Measurements from ENCODE around the gene NACC2.
A peak's percentile ranks its signal among the peaks of the same experiment; 100 is the strongest.

DNA sequence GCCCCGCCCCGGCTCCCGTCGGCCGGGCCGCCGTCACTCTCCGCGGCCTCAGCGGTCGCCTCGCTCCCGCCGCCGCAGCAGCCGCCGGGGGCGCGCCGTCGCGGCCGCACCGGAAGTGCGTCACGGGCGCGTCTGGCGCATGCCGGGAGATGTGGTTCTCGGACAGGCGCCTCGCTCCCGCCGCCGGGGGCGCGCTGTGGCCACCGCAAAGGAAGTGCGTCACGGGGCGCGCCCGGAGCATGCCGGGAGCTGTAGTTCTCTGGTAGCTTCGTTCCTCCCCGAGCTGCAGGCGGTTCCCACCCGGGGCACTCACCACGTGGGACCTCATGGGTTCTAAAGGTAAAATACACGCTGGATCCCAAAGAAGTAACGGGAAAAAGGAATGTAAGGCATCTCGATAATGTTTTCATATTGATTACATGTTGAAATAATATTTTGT, 133.8 kb downstream of the NACC2 start, which contains the start of gene UBAC1:
- TF ChIP-seq, protein P1, sequence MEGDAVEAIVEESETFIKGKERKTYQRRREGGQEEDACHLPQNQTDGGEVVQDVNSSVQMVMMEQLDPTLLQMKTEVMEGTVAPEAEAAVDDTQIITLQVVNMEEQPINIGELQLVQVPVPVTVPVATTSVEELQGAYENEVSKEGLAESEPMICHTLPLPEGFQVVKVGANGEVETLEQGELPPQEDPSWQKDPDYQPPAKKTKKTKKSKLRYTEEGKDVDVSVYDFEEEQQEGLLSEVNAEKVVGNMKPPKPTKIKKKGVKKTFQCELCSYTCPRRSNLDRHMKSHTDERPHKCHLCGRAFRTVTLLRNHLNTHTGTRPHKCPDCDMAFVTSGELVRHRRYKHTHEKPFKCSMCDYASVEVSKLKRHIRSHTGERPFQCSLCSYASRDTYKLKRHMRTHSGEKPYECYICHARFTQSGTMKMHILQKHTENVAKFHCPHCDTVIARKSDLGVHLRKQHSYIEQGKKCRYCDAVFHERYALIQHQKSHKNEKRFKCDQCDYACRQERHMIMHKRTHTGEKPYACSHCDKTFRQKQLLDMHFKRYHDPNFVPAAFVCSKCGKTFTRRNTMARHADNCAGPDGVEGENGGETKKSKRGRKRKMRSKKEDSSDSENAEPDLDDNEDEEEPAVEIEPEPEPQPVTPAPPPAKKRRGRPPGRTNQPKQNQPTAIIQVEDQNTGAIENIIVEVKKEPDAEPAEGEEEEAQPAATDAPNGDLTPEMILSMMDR (IDR thresholded peaks at IDR 0.05 in 8 of 11, conservative IDR thresholded peaks at IDR 0.05 in 3 of 11): peak; percentile 32 to 77 (median 60)
- TF ChIP-seq POLR2A (IDR thresholded peaks at IDR 0.05) (peak in 1 of 3 donors; percentile 4), POLR2AphosphoS5 (IDR thresholded peaks at IDR 0.05) (peak; percentile 60 to 87 (median 79))
